HEK293 (cell line): ENCODE results near the gene SLC48A1.

ENCODE experiments used
- CTCF ChIA-PET: fragments of 350-600 bp; formaldehyde crosslinking; extraction: SDS; loops from one replicate; lab custom pipeline; 2021; ENCODE audit warnings: antibody characterized with exemption; lab: Yijun Ruan, JAX
- POLR2A ChIA-PET: fragments of 300-600 bp; formaldehyde crosslinking; extraction: SDS; loops from one replicate; lab custom pipeline; 2020; ENCODE audit warnings: antibody characterized with exemption, inconsistent platforms; lab: Yijun Ruan, JAX
- H3K27ac ChIP-seq: fragments of 200-500 bp; sonication (Bioruptor generic); 2 replicates; pipeline ENCODE4 v1.5.1; 2014; ENCODE audit warnings: low read depth, low read length, control low read depth, inconsistent platforms; ENCODE audit errors: extremely low read depth
- H3K36me3 ChIP-seq, 2 experiments: fragments of 200-500 bp in 1 of 2; sonication (Bioruptor generic) in 1 of 2; 1 replicate in 1 of 2; 2 replicates in 1 of 2; pipeline ENCODE4 v1.5.1; 2014 to 2017; ENCODE audit warnings: inconsistent platforms in 2 of 2, low read length in 2 of 2; ENCODE audit not compliant: control insufficient read depth in 2 of 2, insufficient read depth in 1 of 2
- H3K4me1 ChIP-seq: fragments of 200-500 bp; sonication (Bioruptor generic); 2 replicates; pipeline ENCODE4 v1.5.1; 2014; ENCODE audit warnings: mild to moderate bottlenecking, low read length, inconsistent platforms; ENCODE audit not compliant: control insufficient read depth, insufficient read depth
- H3K4me3 ChIP-seq: 2 replicates; pipeline ENCODE4 v1.5.1; 2011; ENCODE audit warnings: low read depth, mild to moderate bottlenecking, control low read depth, low read length, moderate library complexity
- H3K9me3 ChIP-seq: fragments of 200-500 bp; sonication (Bioruptor generic); 2 replicates; pipeline ENCODE4 v1.5.1; 2014; ENCODE audit warnings: low read depth, low read length, inconsistent platforms; ENCODE audit not compliant: control insufficient read depth, insufficient read depth
- CTCF ChIP-seq: fragments of 450-650 bp; formaldehyde crosslinking; IDR thresholded peaks from 2 replicates; pipeline ENCODE4 v1.5.1; 2016; ENCODE audit warnings: missing biosample characterization, missing genetic modification characterization
- KLF1 ChIP-seq: fragments of 450-650 bp; formaldehyde crosslinking; IDR thresholded peaks from 2 replicates; pipeline ENCODE4 v1.5.1; 2016; ENCODE audit warnings: missing biosample characterization, missing genetic modification characterization
- KLF9 ChIP-seq: fragments of 450-650 bp; formaldehyde crosslinking; IDR thresholded peaks from 2 replicates; pipeline ENCODE4 v1.5.1; 2016; ENCODE audit warnings: missing biosample characterization, missing genetic modification characterization, low read depth
- PRDM10 ChIP-seq: fragments of 450-650 bp; formaldehyde crosslinking; IDR thresholded peaks from 2 replicates; pipeline ENCODE4 v1.5.1; 2016; ENCODE audit warnings: missing biosample characterization, missing genetic modification characterization
- SP3 ChIP-seq: fragments of 450-650 bp; formaldehyde crosslinking; IDR thresholded peaks from 2 replicates; pipeline ENCODE4 v1.5.1; 2016; ENCODE audit warnings: missing biosample characterization, missing genetic modification characterization
- ZBTB7A ChIP-seq: fragments of 450-650 bp; formaldehyde crosslinking; IDR thresholded peaks from 2 replicates; pipeline ENCODE4 v1.5.1; 2016; ENCODE audit warnings: low read depth, missing biosample characterization, missing genetic modification characterization
- ZEB2 ChIP-seq: fragments of 450-650 bp; formaldehyde crosslinking; IDR thresholded peaks from 2 replicates; pipeline ENCODE4 v1.5.1; 2016; ENCODE audit warnings: missing biosample characterization, missing genetic modification characterization
- ZFHX2 ChIP-seq: fragments of 450-650 bp; formaldehyde crosslinking; conservative IDR thresholded peaks from 2 replicates; pipeline ENCODE4 v1.5.1; 2016; ENCODE audit warnings: missing biosample characterization, missing genetic modification characterization
- ZNF292 ChIP-seq: fragments of 450-650 bp; formaldehyde crosslinking; IDR thresholded peaks from 2 replicates; pipeline ENCODE4 v1.5.1; 2016; ENCODE audit warnings: low read depth, missing biosample characterization, missing genetic modification characterization, borderline replicate concordance
- ZNF335 ChIP-seq: fragments of 450-650 bp; formaldehyde crosslinking; conservative IDR thresholded peaks from 2 replicates; pipeline ENCODE4 v1.5.1; 2016; ENCODE audit warnings: missing biosample characterization, missing genetic modification characterization
- ZSCAN18 ChIP-seq: fragments of 450-650 bp; formaldehyde crosslinking; IDR thresholded peaks from 2 replicates; pipeline ENCODE4 v1.5.1; 2016; ENCODE audit warnings: missing biosample characterization, missing genetic modification characterization

The SLC48A1 gene

GRCh38 chr12:47735649-47736048 is 37.4 kb upstream of the SLC48A1 start (continued):
- TF ChIP-seq CTCF (tag by site-specific recombination) (no peak), ZSCAN18 (tag by site-specific recombination) (no peak)

- no peak overlapping the region for H3K4me3 ChIP-seq
- CTCF ChIA-PET = interaction anchor here (1.2 to 13.5 kb wide), 3 partner anchors 9 to 102 kb away, joined by 4 to 784 read pairs (median 9); partner anchors contain the start of gene SLC48A1
- H3K9me3 ChIP-seq = no peaks in the 10 kb centered on the region
- POLR2A ChIA-PET = interaction anchor here (0.8 to 1.4 kb wide), 3 partner anchors 30 to 946 kb away, joined by 3 to 4 read pairs (median 3); partner anchors contain the start of genes KANSL2 and RPAP3
- H3K27ac ChIP-seq = no peak overlapping the region
- no peaks in the 10 kb centered on the region for H3K36me3 ChIP-seq
- TF ChIP-seq SP3 (tag by site-specific recombination) (no peak), ZBTB7A (tag by site-specific recombination) (no peak)
- no peaks in the 10 kb centered on the region for H3K4me1 ChIP-seq
Observed at GRCh38 chr12:47736216-47736615, 36.8 kb upstream of the SLC48A1 start.

GRCh38 chr12:47736877-47737676 is 36.0 kb upstream of the SLC48A1 start:
- no peaks in the 10 kb centered on the region for H3K4me1 ChIP-seq
- TF ChIP-seq KLF1 (peak; percentile 38; the same call in 1 of the 2 replicates), ZNF292 (tag by site-specific recombination) (no peak), ZEB2 (tag by site-specific recombination) (no peak), ZNF335 (peak; percentile 73), KLF9 (tag by site-specific recombination) (peak; percentile 91), PRDM10 (peak; percentile 32; the same call in 1 of the 2 replicates), ZFHX2 (0 out of 2 replicates have a peak, but pooled peaks have one; percentile 26)
- TF ChIP-seq, all 188 proteins: peak for 5
- ChIA-PET CTCF (interaction anchor here (0.7 to 13.5 kb wide), 4 partner anchors 8 to 101 kb away, joined by 3 to 784 read pairs (median 6); partner anchors contain the start of gene SLC48A1), POLR2A (interaction anchor here (0.7 to 1.4 kb wide), 5 partner anchors 12 to 945 kb away, joined by 3 to 4 read pairs (median 3); partner anchors contain the start of genes ENDOU, KANSL2 and RPAP3)
- Histone ChIP-seq H3K27ac (no peak overlapping the region), H3K9me3 (no peaks in the 10 kb centered on the region), H3K4me3 (no peak overlapping the region), H3K36me3 (no peaks in the 10 kb centered on the region)
